Spleen (tissue), 7 donors: ENCODE data around the gene IRF2BP2.

Experiments
- POLR2A ChIP-seq, 3 donors: fragments of 450-650 bp; IDR thresholded peaks; one replicate each; pipeline ENCODE4 v1.5.1; 2017; ENCODE audit warnings: antibody characterized with exemption in 3 of 3, mild to moderate bottlenecking in 1 of 3
- POLR2AphosphoS5 ChIP-seq, 3 donors: sonication (generic); formaldehyde crosslinking; IDR thresholded peaks; one replicate each; pipeline ENCODE4 v1.5.1; 2017; ENCODE audit warnings: antibody characterized with exemption in 3 of 3
- TF ChIP-seq, protein P1 (sequence below), 11 experiments: fragments of 200-600 bp in 7 of 11; fragments of 450-650 bp in 4 of 11; sonication (generic) in 4 of 11; IDR thresholded peaks in 8 of 11; conservative IDR thresholded peaks in 3 of 11; 1 replicate in 7 of 11; 2 replicates in 4 of 11; pipeline versions ENCODE4 v1.4.0 to v1.8.0; 2016 to 2021; ENCODE audit warnings: antibody characterized with exemption in 11 of 11, inconsistent platforms in 4 of 11, mild to moderate bottlenecking in 1 of 11
- donor health status: DM: no; HTN: no; CAD: no; lungs with moderate emphysema.
- donor health status: DM: no; HTN: no; CAD: no.
- donor health status: DM: no; HTN: no; CAD: no.

DNA sequence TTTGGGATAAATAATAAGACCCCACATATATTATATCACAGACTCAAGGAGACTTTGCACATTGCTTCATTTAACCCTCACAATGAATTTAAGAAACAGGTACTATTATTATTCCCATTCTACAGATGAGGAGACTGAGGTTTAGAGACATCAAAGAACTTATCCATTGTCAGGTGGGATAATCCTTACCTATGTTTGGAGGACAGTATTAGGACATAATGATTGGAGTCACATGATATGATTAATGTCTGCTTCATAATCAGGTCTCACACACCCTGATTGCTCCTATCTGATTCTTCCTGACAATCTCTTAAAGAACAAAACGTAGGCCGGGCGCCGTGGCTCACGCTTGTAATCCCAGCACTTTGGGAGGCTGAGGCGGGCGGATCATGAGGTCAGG is 16.9 kb downstream of the IRF2BP2 start:
- TF ChIP-seq, protein P1, sequence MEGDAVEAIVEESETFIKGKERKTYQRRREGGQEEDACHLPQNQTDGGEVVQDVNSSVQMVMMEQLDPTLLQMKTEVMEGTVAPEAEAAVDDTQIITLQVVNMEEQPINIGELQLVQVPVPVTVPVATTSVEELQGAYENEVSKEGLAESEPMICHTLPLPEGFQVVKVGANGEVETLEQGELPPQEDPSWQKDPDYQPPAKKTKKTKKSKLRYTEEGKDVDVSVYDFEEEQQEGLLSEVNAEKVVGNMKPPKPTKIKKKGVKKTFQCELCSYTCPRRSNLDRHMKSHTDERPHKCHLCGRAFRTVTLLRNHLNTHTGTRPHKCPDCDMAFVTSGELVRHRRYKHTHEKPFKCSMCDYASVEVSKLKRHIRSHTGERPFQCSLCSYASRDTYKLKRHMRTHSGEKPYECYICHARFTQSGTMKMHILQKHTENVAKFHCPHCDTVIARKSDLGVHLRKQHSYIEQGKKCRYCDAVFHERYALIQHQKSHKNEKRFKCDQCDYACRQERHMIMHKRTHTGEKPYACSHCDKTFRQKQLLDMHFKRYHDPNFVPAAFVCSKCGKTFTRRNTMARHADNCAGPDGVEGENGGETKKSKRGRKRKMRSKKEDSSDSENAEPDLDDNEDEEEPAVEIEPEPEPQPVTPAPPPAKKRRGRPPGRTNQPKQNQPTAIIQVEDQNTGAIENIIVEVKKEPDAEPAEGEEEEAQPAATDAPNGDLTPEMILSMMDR (IDR thresholded peaks at IDR 0.05 in 8 of 11, conservative IDR thresholded peaks at IDR 0.05 in 3 of 11) = no peak
- no peak for TF ChIP-seq POLR2AphosphoS5 (IDR thresholded peaks at IDR 0.05)
- TF ChIP-seq POLR2A (IDR thresholded peaks at IDR 0.05) = no peak
